HG02588 (cell line): ENCODE measurements around the gene ADAM33.
A peak's percentile ranks its signal among the peaks of the same experiment; 100 is the strongest.

Source experiments
- ATAC-seq: cut with Tn5 transposase; IDR thresholded peaks from one replicate; pipeline ENCODE4 v1.9.1; 2021; ENCODE audit warnings: mild to moderate bottlenecking, moderate library complexity; ENCODE audit not compliant: unreplicated experiment

The ADAM33 gene

DNA sequence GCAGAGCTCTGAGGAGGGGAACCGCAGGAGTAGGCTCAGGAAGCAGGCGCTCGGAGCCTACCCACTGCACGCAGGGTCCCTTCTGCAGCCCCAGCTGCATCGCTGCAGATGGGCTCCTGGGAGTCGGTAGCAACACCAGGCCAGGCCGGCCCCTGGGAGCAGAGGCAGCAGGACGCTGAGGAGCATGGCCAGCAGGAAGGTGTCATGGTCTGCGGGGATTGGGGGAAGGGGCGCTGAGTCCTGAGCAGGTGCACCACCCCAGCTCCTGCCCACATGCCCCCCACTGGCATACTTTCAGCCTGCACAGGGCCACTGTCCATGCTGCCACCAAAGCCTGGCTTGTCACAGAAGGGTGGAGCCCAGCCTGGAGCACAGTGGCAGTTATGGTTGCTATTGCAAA is 10.9 kb downstream of the ADAM33 start:
- ATAC-seq: no peak

- no peak for ATAC-seq
Observed at GRCh38 chr20:3670511-3670910, 11.3 kb downstream of the ADAM33 start.

GRCh38 chr20:3669710-3670367 is 12.0 kb downstream of the ADAM33 start:
- ATAC-seq: no peak

- ATAC-seq: no peak
Observed at GRCh38 chr20:3667434-3668037, 14.3 kb downstream of the ADAM33 start.

DNA sequence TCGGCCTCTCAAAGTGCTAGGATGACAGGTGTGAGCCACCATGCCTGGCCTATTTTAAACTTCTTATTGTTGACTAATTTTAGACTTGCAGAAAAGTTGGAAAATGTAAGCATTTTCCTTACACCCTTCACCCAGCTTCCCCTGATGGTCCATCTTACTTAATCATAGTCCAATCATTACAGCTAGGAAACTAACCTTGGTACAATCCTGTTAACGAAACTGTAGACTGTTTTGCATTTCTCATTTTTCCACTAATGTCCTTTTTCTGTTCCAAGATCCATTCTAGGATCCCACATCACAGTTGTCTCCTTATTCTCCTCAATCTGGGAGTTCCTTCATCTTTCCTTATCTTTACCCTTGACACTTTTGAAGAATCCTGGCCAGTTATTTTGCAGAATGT is 18.0 kb downstream of the ADAM33 start:
- no peak for ATAC-seq

GRCh38 chr20:3663031-3663701 is 18.6 kb downstream of the ADAM33 start, which contains the start of gene GFRA4:
Gene GFRA4, minus strand, starts transcription at chr20:3663399. Its CDS starts 0 bp downstream, at chr20:3663399.
- ATAC-seq: no peak

- ATAC-seq: no peak
Observed at GRCh38 chr20:3661814-3662665, 19.8 kb downstream of the ADAM33 start.

DNA sequence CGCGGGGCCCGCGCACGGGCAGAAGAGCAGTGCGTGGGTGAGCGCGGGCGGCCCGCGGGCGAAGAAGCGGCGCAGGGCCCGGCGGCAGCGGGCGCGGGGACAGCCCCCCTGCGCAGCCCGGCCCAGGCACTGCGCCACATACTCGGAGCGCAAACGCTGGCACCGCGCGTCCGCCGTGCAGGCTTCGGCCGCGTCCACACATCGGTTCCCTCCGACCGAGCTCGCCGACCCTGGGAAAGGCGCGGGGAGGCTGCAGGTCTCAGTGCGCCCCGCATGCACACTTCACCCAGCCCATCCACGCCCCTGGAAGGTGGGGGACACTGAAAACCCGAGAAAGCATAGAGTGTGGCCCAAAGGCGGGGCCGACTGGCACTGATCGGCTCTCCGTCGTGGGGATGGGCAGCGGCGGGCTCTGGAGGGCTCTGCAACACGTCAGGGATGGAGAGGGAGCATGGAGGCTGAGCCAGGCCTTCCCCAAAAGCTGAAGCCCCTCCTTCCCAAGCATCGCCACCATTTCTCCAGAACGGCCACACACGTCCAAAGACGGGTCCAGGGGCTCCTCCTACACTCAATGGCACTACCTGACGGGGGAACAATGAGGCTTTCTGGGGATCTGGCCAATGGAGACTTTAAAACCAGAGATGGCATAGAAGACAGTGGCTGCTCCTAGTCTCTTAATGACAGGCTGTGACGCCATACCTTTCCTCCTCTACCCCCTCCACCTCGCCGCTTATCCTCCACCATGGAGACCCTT is 20.6 kb downstream of the ADAM33 start:
- ATAC-seq: no peak

- no peak for ATAC-seq
Observed at GRCh38 chr20:3660262-3661059, 21.3 kb downstream of the ADAM33 start.

DNA sequence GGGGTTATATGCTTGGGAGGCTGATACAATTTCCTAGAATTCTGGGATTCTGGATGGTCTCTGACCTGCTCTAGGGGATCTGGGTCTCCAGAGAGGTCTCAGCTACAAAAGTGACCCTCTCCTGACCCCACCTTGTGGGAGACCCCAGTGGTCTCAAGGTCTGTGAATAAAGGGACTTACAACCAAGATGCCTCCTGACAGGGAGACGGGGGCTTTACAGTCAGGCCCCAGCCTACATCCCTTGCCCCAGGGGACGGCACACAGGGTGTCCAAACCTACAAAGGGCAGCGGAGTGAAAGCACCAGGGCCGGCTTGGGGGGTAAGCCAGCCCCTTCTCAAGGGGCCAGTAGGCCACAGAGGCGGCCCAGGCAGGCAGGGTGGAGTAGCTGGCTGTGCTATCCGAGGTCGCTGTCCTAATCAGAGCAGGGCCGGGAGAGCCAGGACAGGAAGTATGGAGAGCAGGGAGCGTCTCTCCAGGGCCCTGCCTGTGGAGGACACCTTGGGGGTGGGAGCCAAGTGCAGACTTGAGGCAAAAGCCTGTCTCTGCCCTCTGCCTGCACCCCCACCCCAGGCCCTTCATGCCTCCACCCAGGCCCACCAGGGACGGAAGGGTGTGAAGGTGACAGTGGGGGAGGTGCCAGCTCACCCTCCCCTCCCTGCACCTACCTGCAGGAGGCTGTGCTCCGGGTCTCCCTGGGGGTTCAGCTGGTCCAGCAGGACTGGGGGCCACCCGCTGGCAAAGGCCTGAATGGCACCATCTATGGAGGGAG is 22.1 kb downstream of the ADAM33 start:
- ATAC-seq: no peak

- peak; percentile 84 for ATAC-seq
Observed at GRCh38 chr20:3658716-3659491, 22.9 kb downstream of the ADAM33 start.

- ATAC-seq: no peak
Observed at GRCh38 chr20:3658019-3658715, 23.6 kb downstream of the ADAM33 start.

GRCh38 chr20:3655131-3655405 is 26.7 kb downstream of the ADAM33 start:
- ATAC-seq: no peak

- ATAC-seq: no peak
Observed at GRCh38 chr20:3654326-3655130, 27.3 kb downstream of the ADAM33 start.

GRCh38 chr20:3653921-3654320 is 27.9 kb downstream of the ADAM33 start:
- ATAC-seq: no peak

DNA sequence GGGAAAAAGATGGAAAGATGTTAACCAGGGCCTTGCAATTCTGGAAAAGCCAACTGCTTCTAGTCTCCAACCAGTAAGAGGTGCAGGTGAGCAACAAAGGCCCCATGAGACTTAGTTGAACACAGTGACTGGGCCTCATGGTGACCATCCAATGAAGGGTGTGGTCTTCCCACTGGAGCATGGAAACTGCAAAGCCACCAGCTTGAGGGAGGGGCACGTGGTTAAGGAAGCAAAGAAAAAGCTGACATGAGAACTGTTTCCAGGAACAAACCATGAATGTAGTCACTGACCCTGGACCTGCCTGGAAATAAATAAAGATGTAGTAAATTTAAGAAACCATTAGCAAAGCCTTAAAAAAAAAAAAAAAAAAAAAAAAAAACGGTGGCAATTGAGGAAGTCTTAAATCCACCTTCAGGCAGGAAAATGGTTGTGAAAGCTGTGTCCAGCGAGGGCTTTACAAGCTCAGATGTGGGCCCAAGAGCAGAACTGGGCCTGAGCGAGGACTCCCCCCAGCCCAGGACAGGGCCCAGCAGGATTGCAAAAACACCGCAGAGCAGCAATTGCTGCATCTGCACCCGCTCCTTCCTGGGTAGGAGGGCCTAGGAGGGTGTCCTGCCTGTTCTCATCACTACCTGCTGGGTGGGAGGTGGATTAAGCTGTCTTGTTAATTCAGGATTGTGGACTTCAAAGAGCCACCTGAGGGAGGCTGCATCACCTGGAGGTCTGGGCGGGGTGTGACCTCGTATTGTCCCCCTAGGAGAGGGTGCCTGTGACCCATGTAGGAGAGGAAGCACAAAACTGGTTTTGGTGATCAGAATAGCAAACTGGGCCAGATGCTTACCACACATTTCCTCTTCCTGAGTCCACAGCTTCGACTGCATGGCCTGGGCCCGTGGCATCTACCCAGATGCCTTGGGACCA is 28.9 kb downstream of the ADAM33 start:
- no peak for ATAC-seq
